ENCODE measurements around the gene SKIC8. TPM values are rescaled to one million over a fixed set of nuclear protein-coding genes. Genes with fewer than 3 reads are reported as not detected.

The SKIC8 gene
- total and polyA plus RNA-seq, 5 donors, result 26.8 to 37.1 (median 29.7) TPM

DNA sequence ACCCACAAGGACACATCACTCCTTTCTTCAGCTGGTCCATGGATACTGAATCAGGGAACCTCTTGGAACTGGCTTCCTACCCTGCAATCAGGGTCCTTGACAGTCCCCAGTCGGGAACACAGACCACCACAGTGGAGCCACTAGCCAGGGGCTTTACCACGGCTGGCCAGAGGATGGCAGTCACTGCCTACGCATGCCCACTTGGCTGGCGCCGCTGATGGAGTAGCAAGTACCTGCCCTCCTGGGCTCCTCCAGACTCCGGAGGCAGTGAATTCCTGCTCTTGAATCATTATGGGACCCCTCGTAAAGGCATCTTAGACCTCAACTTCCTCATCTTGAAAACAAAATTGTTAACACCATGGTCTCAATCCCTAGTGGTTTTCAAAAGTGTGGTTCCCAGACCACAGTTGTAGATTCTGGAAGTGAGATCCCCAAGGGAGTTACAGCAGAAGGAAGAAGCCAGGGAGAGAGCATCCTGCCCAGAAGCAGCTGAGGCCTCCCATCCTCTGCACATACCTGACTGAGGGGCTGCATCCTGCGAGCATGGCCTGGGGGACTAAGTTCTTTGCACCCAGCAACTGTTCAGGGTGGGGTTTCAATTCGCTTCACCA is 9.1 kb upstream of the SKIC8 start:
- no peaks in the 10 kb centered on the region for H3K4me1 ChIP-seq (ENCODE audit: control insufficient read depth, insufficient read depth, low read length)
- no peak overlapping the region for H3K4me3 ChIP-seq (ENCODE audit: low read length)
- H3K27me3 ChIP-seq (ENCODE audit: control insufficient read depth, insufficient read depth), result no peaks in the 10 kb centered on the region
- ATAC-seq, result peak; percentile 72 to 79
- 18% methylated on average over 9 of the region's 9 CpGs for WGBS
- no peak overlapping the region for H3K27ac ChIP-seq (ENCODE audit: low read length)
- intact Hi-C loops (cut with DNase I), result loop anchor here (2.0 to 5.0 kb wide), 2 partner anchors 114 kb away; no protein-coding TSS in a partner anchor
- peak; percentile 55 to 84 (median 83) for DNase-seq
- no peaks in the 10 kb centered on the region for H3K9me3 ChIP-seq (ENCODE audit: control insufficient read depth, low read length)

DNA sequence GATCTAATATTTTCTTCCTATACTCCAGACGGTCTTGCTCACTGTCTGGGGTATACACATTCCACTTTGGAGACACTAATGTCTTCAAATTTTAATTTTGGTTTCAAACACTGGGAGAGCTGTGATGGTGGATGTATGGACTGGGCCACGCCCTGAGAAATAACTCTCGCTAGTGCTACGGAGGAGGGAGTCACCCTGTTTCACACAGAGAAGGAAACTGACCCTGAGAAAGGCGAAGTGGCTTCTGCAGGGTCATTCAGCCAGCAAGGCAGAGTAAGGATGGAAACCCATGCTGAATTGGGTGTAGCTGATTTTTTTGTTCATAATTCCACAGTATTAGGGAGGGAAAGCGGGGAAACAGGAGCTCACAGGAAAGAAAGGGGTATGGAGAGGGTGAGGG is 8.6 kb upstream of the SKIC8 start:
- intact Hi-C loops (cut with DNase I), result loop anchor here (2.0 to 5.0 kb wide), 2 partner anchors 114 to 115 kb away; no protein-coding TSS in a partner anchor
- no peaks in the 10 kb centered on the region for H3K27me3 ChIP-seq (ENCODE audit: control insufficient read depth, insufficient read depth)
- WGBS, result 54% methylated on average over 6 of the region's 6 CpGs

DNA sequence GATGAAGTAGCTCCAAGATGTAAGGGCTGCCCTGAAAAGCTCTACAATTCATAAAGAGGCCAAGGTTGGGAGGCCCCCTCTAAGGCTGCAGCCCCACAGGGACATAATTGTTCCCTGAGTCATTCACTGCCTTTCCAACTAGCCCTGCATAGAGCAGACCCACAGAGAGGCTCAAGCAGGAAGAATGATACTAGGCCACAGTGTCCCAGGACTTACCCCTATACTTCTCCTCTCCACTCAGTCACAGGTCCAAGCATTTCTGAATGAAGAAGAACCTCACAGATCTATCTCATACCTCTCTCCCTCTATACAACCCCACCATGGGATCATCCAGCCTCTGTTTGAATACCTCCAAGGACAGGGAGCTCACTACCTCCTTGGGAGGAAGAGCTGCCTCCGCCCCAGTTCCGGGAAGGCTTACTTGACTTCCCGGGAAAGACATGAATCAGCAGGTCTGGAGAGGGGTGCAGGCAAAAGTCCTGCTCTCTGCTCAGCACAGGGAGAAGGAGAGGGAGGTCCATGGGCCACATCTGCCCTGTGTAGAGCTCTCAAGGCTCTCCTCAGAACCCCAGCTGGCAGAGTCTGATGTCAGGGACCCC is 6.9 kb upstream of the SKIC8 start:
- no peaks in the 10 kb centered on the region for H3K9me3 ChIP-seq (ENCODE audit: control insufficient read depth, low read length)
- H3K27me3 ChIP-seq (ENCODE audit: control insufficient read depth, insufficient read depth), result no peaks in the 10 kb centered on the region
- no peak for ATAC-seq

More for the DNA sequence above, 8.6 kb upstream of the SKIC8 start:
- no peaks in the 10 kb centered on the region for H3K4me1 ChIP-seq (ENCODE audit: control insufficient read depth, insufficient read depth, low read length)
- ATAC-seq, result no peak
- DNase-seq, result no peak
- H3K9me3 ChIP-seq (ENCODE audit: control insufficient read depth, low read length), result no peaks in the 10 kb centered on the region
- no peak overlapping the region for H3K27ac ChIP-seq (ENCODE audit: low read length)
- no peak overlapping the region for H3K4me3 ChIP-seq (ENCODE audit: low read length)

DNA sequence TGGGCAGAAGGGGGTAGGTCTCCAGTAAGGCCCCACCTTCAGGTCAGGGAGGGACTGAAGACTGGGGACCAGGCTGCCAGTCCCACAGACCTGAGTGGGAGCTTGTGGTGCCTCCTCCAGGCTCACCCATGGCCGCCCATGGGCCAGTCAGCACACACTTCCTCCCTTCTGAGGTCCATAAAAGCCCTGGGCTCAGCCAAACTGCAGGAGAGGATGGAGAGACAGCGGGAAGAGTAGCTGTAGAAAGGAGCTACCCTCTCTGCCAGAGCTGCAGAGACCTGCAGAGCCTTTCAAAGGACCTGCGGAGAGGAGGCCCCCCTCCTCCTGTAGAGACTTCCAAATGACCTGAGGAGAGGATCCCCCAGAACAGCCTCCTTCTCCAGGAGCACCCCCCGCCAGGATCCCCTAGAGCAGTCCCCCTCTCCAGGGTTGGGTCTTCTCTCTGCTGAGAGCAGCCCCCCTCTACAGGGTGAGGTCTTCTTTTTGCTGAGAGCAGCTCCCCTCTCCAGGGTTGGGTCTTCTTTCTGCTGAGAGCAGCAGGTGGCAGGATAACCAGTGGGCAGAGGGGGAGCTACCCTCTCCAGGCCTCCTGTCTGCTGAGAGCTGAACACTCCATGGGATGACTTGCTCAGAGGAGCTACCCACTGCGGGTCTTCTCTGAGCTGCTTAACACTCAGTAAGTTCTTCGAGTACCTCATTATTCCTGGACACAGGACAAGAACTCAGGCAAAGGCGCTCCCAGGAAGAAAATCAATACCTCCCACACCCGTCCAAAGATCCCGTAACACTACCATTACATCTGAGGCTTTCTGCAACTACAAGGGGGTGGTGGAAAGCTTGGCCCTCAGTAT is 5.0 kb upstream of the SKIC8 start:
- Histone ChIP-seq H3K9me3 (ENCODE audit: control insufficient read depth, low read length) (no peaks in the 10 kb centered on the region), H3K27me3 (ENCODE audit: control insufficient read depth, insufficient read depth) (no peaks in the 10 kb centered on the region), H3K27ac (ENCODE audit: low read length) (no peak overlapping the region), H3K4me1 (ENCODE audit: control insufficient read depth, insufficient read depth, low read length) (no peaks in the 10 kb centered on the region), H3K4me3 (ENCODE audit: low read length) (no peak overlapping the region)
- ATAC-seq, result no peak
- 81% methylated on average over 9 of the region's 9 CpGs for WGBS
- intact Hi-C loops (cut with DNase I), result loop anchor here in 3 of 4 donors (5.0 kb wide), 1 partner anchor 118 kb away; no protein-coding TSS in a partner anchor
- DNase-seq, result no peak

More for the DNA sequence above, 6.9 kb upstream of the SKIC8 start:
- no peaks in the 10 kb centered on the region for H3K4me1 ChIP-seq (ENCODE audit: control insufficient read depth, insufficient read depth, low read length)
- no peak overlapping the region for H3K4me3 ChIP-seq (ENCODE audit: low read length)
- no peak overlapping the region for H3K27ac ChIP-seq (ENCODE audit: low read length)
- WGBS, result 74% methylated on average over 3 of the region's 3 CpGs
- intact Hi-C loops (cut with DNase I), result loop anchor here in 3 of 4 donors (5.0 kb wide), 1 partner anchor 116 kb away; no protein-coding TSS in a partner anchor
- DNase-seq, result no peak

DNA sequence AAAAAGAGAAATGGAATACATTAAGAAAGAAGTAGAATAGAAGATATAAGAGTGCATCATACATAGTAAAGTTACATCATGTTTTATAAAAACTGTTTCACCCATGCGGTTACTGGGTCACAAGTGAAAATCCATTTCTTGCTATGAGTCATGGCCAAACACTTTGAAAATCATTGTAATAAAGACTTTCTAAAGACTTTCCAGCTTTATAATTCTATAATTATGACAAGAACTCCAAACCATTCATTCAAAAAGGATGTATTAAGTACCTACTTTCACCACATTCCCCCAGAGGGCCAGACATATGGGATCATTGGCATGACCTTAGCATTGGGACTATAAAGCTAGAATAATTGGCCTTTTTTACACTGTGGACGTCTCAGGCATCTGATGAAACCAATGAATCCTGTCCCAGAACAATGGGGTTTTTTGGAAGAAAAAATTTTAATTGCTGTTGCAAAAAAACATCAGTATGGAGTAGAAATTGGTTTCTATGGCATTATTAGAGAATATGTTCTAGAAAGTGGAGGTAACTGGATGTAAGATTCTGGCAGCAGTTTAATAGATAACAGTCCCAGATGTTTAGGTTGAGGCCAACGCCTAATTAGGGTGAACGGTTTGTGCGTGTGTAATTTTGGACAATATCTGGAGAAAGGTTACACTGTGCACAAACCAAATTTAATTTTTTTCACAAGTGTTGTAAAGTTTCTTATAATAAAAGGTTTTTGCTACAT is 3.3 kb upstream of the SKIC8 start:
- Histone ChIP-seq H3K27me3 (ENCODE audit: control insufficient read depth, insufficient read depth) (no peaks in the 10 kb centered on the region), H3K4me1 (ENCODE audit: control insufficient read depth, insufficient read depth, low read length) (no peaks in the 10 kb centered on the region), H3K27ac (ENCODE audit: low read length) (no peak overlapping the region), H3K4me3 (ENCODE audit: low read length) (no peak overlapping the region), H3K9me3 (ENCODE audit: control insufficient read depth, low read length) (no peaks in the 10 kb centered on the region)
- intact Hi-C loops (cut with DNase I), result no loop called here
- 67% methylated on average over 5 of the region's 5 CpGs for WGBS
- ATAC-seq, result no peak
- no peak for DNase-seq

DNA sequence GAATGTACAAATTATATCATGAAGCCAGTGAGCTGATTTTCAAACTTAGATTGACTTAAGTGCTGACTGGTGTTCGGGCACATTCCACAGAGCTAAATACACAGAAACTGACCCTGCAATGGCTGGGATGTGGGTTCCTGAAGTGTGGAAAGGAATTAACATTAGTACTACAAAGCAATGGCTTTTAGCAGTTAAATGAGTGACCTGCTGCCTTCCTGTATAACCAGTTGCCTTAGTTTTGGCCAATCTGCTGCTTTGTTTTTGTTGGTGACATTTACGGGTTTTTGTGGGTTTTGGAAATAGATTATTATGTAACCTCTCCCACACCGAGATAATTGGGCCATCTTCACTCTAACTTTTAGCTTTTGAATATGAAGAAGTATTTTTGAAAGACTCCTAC is 2.4 kb upstream of the SKIC8 start:
- ATAC-seq, result no peak
- H3K4me1 ChIP-seq (ENCODE audit: control insufficient read depth, insufficient read depth, low read length), result no peaks in the 10 kb centered on the region
- H3K27me3 ChIP-seq (ENCODE audit: control insufficient read depth, insufficient read depth), result no peaks in the 10 kb centered on the region
- no peak for DNase-seq
- H3K27ac ChIP-seq (ENCODE audit: low read length), result no peak overlapping the region
- 42% methylated on average over 3 of the region's 3 CpGs for WGBS
- intact Hi-C loops (cut with DNase I), result no loop called here
- H3K4me3 ChIP-seq (ENCODE audit: low read length), result no peak overlapping the region
- H3K9me3 ChIP-seq (ENCODE audit: control insufficient read depth, low read length), result no peaks in the 10 kb centered on the region

DNA sequence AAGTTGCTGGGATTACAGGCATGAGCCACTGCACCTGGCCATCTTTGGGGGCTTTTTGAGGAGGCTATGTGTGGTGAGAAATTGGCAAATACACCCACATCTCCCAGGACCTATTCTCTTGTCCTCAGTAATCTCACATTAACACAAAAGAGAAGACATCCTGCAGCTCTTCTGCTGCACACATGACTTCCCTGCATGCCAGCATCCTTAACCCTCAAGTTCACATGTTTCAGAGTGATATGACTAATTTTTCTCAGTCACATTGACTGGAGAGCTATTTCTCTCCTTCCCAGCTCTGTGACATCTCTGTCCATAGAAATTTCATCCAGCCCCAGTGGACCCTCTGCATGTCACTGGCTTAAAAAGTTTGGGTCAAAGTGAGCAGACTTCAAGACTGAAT is 1.9 kb upstream of the SKIC8 start:
- Histone ChIP-seq H3K27me3 (ENCODE audit: control insufficient read depth, insufficient read depth) (no peaks in the 10 kb centered on the region), H3K9me3 (ENCODE audit: control insufficient read depth, low read length) (no peaks in the 10 kb centered on the region), H3K4me1 (ENCODE audit: control insufficient read depth, insufficient read depth, low read length) (no peaks in the 10 kb centered on the region), H3K4me3 (ENCODE audit: low read length) (no peak overlapping the region), H3K27ac (ENCODE audit: low read length) (no peak overlapping the region)
- no peak for ATAC-seq
- DNase-seq, result no peak
- intact Hi-C loops (cut with DNase I), result no loop called here

DNA sequence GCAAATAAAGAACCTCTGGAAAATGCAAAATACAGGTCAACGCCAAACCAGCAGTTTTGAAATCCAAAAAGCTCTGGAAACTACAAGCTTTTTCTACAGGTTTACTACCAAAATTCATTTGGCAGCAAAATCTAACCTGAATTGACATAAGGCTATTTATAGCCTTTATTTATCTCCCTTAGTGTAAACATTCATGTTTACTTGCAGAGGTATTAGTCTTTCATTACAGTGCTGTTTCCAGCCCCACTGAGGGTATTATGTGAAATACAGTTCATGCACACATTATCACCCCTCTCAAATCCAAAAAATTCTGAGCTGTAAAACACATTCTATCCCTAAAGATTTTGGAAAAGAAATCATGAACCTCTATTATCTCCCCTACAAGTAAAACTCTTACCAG is 7.2 kb downstream of the SKIC8 start:
- no peak for DNase-seq
- no peaks in the 10 kb centered on the region for H3K4me1 ChIP-seq (ENCODE audit: control insufficient read depth, insufficient read depth, low read length)
- WGBS, result 94% methylated on average over 1 of the region's 1 CpG
- intact Hi-C loops (cut with DNase I), result no loop called here
- no peaks in the 10 kb centered on the region for H3K9me3 ChIP-seq (ENCODE audit: control insufficient read depth, low read length)
- H3K27me3 ChIP-seq (ENCODE audit: control insufficient read depth, insufficient read depth), result no peaks in the 10 kb centered on the region
- ATAC-seq, result no peak
- H3K27ac ChIP-seq (ENCODE audit: low read length), result no peak overlapping the region
- no peak overlapping the region for H3K4me3 ChIP-seq (ENCODE audit: low read length)

DNA sequence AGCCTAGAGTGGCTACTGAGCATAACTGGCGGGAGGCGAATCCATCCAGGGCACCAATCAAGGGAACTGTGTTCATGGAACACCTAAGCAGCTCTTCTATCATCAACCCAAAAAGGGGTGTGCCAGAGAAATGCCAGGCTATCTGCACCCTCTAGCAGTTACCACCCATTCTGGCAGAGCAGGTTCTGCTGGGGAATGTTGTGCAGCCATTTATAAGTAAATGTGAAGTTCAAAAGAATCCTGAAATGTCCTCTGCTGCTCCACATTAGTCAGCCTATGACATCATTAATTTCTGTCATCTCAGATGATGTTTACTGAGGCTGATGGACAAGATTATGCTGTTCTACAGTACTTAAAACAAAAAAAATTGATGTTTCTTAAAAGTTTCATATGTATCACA is 7.7 kb downstream of the SKIC8 start:
- DNase-seq, result no peak
- intact Hi-C loops (cut with DNase I), result no loop called here
- no peak overlapping the region for H3K4me3 ChIP-seq (ENCODE audit: low read length)
- no peak for ATAC-seq
- no peaks in the 10 kb centered on the region for H3K27me3 ChIP-seq (ENCODE audit: control insufficient read depth, insufficient read depth)
- 99% methylated on average over 2 of the region's 2 CpGs for WGBS
- H3K9me3 ChIP-seq (ENCODE audit: control insufficient read depth, low read length), result no peaks in the 10 kb centered on the region
- no peaks in the 10 kb centered on the region for H3K4me1 ChIP-seq (ENCODE audit: control insufficient read depth, insufficient read depth, low read length)
- no peak overlapping the region for H3K27ac ChIP-seq (ENCODE audit: low read length)

DNA sequence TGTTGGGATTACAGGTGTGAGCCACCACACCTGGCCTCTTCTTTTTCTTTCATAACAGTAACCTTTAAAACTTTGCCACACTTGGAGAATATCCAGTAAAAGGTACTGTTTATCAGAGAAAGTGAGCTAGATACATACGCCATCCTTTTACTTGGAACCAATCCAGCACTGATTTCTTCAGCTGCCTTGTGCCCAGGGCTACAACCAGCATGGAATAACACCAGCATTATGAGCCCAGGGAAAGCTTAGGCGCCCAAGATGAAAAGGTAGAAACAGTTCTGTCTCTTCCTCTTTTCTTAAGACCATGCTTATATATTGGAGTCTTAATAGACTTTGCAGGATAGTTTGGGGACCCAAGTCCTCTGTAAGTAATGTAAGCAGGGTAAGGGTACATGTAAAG is 8.4 kb downstream of the SKIC8 start:
- no peak for ATAC-seq
- intact Hi-C loops (cut with DNase I), result no loop called here
- WGBS, result 44% methylated on average over 2 of the region's 2 CpGs

More for the DNA sequence above, 8.4 kb downstream of the SKIC8 start:
- Histone ChIP-seq H3K4me3 (ENCODE audit: low read length) (no peak overlapping the region), H3K4me1 (ENCODE audit: control insufficient read depth, insufficient read depth, low read length) (no peaks in the 10 kb centered on the region), H3K9me3 (ENCODE audit: control insufficient read depth, low read length) (no peaks in the 10 kb centered on the region), H3K27ac (ENCODE audit: low read length) (no peak overlapping the region), H3K27me3 (ENCODE audit: control insufficient read depth, insufficient read depth) (no peaks in the 10 kb centered on the region)
- no peak for DNase-seq

Data from right cardiac atrium (tissue), 5 donors.